ENCODE data around the gene KDM4B.

Gene KDM4B

DNA sequence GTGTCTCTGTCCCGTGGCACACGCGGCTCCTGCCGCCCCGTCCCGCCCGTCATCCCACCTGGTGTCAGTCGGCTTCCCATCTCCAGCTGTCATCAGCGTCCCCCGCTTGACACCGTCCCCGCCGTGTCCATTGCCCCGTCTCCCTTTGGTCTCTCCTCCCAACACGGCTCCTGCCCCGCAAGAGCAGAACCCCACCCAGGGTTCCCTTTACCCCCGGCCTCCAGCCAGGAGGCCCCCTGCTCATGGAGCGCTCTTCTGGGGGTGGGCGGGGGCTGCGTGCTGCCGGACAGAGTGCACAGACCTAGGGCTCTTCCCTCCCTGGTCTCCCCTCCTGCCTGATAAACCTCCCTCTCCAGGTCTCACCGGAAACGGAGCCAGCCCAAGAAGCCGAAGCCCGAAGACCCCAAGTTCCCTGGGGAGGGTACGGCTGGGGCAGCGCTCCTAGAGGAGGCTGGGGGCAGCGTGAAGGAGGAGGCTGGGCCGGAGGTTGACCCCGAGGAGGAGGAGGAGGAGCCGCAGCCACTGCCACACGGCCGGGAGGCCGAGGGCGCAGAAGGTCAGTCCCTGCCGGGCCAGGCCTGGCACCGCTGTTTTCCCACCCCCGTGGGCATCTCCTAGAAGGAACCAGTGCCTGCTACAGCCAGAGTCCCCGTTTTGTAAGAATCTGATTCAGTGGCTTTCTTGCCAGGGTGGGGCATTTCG lies 150.5 kb downstream of the KDM4B start:
- POLR2A ChIA-PET = no interaction called here
- TF ChIP-seq, protein P1, sequence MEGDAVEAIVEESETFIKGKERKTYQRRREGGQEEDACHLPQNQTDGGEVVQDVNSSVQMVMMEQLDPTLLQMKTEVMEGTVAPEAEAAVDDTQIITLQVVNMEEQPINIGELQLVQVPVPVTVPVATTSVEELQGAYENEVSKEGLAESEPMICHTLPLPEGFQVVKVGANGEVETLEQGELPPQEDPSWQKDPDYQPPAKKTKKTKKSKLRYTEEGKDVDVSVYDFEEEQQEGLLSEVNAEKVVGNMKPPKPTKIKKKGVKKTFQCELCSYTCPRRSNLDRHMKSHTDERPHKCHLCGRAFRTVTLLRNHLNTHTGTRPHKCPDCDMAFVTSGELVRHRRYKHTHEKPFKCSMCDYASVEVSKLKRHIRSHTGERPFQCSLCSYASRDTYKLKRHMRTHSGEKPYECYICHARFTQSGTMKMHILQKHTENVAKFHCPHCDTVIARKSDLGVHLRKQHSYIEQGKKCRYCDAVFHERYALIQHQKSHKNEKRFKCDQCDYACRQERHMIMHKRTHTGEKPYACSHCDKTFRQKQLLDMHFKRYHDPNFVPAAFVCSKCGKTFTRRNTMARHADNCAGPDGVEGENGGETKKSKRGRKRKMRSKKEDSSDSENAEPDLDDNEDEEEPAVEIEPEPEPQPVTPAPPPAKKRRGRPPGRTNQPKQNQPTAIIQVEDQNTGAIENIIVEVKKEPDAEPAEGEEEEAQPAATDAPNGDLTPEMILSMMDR (IDR thresholded peaks at IDR 0.05; ENCODE audit: control extremely low read depth, extremely low read depth, low read depth, missing control alignments) = no peak
- CTCF ChIA-PET = interaction anchor here (1.2 to 2.6 kb wide), 2 partner anchors 12 to 70 kb away, joined by 3 to 6 read pairs; no protein-coding TSS in a partner anchor
- no peak for DNase-seq (ENCODE audit: extremely low spot score)

DNA sequence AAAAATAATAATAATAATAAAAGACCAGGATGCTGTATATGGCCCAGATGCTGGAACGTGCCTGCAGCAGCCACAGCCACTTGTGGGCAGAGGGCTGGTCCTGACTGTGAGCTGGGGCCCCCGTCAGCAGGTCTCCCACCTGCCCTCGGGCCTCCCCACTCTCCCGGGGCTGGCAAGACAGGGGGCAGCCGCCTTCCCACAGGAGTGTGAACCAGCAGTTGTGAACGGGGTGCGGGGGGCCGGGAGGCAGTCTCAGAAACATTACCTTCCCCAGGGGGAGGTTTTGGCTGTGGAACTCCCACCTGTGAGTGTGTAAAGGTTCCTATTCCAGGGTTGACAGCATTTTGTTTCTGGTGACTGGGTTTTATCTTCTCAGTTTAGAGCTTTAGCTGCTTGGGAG lies 151.4 kb downstream of the KDM4B start:
- POLR2A ChIA-PET = no interaction called here
- TF ChIP-seq, protein P1 (IDR thresholded peaks at IDR 0.05; ENCODE audit: control extremely low read depth, extremely low read depth, low read depth, missing control alignments) = no peak
- DNase-seq (ENCODE audit: extremely low spot score) = no peak
- CTCF ChIA-PET = no interaction called here

DNA sequence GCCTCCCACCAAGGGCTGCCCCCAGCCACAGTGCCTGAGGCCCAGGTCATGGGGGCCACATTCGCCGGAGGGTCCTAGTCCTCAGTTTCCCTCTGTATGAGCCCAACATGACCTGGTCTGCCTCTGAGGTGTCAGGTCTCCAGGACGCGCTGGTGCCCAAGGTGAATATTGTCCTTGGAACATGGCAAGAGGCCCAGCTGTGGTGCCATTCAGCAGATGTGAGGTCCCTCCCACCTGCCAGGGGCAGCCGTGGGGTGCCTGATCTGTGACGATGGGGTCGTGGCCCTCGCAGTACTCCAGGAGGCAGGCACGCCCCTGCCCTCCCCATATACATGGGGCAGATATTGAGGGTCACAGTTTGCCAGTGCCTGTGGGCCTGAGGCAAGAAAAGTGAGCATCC lies 151.9 kb downstream of the KDM4B start:
- DNase-seq (ENCODE audit: extremely low spot score) = no peak
- TF ChIP-seq, protein P1 (IDR thresholded peaks at IDR 0.05; ENCODE audit: control extremely low read depth, extremely low read depth, low read depth, missing control alignments) = no peak
- ChIA-PET POLR2A (no interaction called here), CTCF (interaction anchor here (1.4 kb wide), 1 partner anchor 10 kb away, joined by 4 read pairs; no protein-coding TSS in a partner anchor)

DNA sequence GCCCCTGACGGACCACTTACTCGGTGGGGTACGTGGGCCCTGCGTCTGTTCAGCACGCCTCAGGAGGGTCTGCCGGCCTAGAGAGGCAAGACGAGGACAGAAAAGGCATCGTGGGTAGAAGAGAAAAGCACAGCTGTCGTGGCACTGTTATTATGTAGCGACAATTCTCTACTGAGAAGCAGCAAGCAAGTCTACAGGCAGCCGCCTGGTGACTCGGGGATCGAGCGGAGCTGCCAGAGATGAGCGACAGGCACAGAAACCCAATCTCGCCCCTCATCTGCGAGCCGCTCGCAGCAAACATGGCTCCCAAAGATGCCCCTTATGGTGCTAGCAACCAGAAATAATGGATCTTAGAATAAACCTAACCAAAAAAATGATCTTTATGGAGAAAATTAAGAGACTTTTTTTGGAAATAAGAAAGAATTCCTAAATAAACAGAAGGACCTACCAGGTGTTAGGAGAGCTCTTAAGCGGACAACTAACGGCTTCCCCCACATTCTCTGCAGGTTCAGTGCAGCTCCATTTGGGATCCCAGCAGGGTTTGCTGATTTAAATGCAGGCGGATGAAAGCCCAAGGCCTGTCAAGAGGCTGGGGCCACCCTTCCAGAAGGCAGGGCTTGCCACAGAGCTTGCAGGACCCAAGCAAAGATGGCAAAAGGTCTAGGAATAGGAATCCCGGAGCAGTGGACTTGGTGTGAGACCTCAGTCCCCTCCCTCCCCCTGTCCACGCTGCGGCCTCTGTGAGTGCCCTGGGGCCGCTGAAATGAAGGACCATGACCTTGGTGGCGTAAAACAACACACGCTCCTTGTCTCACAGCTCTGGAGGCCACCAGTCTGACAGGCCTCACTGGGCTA lies 152.6 kb downstream of the KDM4B start:
- CTCF ChIA-PET = interaction anchor here (1.4 kb wide), 1 partner anchor 10 kb away, joined by 4 read pairs; no protein-coding TSS in a partner anchor
- TF ChIP-seq, protein P1 (IDR thresholded peaks at IDR 0.05; ENCODE audit: control extremely low read depth, extremely low read depth, low read depth, missing control alignments) = no peak
- no peak for DNase-seq (ENCODE audit: extremely low spot score)
- POLR2A ChIA-PET = no interaction called here

DNA sequence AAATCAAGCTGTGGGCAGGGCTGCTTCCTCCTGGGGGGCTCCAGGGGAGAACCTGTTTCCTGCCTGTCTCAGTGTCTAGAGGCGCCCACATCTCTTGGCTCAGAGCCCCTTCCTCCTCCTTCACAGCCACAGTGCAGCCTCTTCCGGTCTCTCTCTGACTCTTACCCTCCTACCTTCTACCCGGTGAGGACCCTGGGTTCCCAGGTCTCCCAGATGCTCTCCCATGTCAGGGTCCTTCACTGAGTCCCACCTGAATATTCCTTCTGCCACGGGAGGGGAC lies 153.1 kb downstream of the KDM4B start:
- POLR2A ChIA-PET = no interaction called here
- CTCF ChIA-PET = interaction anchor here (1.4 kb wide), 1 partner anchor 9 kb away, joined by 4 read pairs; no protein-coding TSS in a partner anchor
- TF ChIP-seq, protein P1 (IDR thresholded peaks at IDR 0.05; ENCODE audit: control extremely low read depth, extremely low read depth, low read depth, missing control alignments) = no peak
- no peak for DNase-seq (ENCODE audit: extremely low spot score)

DNA sequence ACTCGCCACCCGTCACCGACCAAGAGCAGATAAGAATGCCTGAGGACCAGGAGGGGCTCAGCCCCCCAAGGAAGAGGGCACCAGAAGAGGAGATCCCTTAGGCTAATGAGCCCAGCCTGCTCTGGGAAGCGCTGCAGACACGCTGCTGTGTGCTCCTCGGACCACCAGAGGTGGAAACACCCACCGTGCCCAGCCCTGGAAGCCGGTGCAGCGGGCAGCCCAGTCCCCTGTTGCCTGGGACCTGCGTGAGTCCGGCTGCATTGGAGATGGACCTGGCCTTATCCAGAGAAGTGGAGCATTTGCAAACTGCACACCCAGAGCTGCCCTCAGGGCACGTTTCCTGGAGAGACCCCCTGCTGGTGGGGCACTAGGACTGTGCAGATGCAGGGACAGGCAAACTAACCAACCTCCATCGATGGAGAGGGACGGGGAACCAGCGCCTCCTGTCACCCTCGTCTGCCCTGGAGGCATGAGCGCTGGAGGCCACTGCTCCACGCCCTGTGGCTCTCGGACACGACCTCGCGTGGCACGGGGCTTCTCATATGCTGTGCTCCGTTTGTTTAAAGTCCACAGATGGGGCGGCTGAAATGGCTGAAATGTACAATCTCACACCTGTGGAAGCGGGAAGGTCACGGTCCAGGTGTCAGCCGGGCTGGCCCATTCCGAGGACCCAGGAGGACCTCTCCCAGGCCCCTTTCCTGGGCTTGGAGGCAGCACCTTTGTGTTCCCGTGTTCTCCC lies 153.9 kb downstream of the KDM4B start:
- POLR2A ChIA-PET = no interaction called here
- DNase-seq (ENCODE audit: extremely low spot score) = no peak
- TF ChIP-seq, protein P1 (IDR thresholded peaks at IDR 0.05; ENCODE audit: control extremely low read depth, extremely low read depth, low read depth, missing control alignments) = no peak
- CTCF ChIA-PET = no interaction called here
